Esophagus muscularis mucosa (tissue), 3 donors: Measurements from ENCODE around the gene CENPP.

ENCODE experiments used
- CTCF ChIP-seq, 3 experiments: fragments of 200-600 bp in 2 of 3; fragments of 450-650 bp in 1 of 3; sonication (generic) in 2 of 3; IDR thresholded peaks; one replicate each; pipeline ENCODE4 v1.5.1; 2017 to 2019; ENCODE audit warnings: antibody characterized with exemption in 3 of 3, mild to moderate bottlenecking in 2 of 3, moderate library complexity in 1 of 3
- POLR2A ChIP-seq: fragments of 450-650 bp; IDR thresholded peaks from one replicate; pipeline ENCODE4 v1.6.1; 2017; ENCODE audit warnings: antibody characterized with exemption, moderate library complexity, mild to moderate bottlenecking, low read depth

GRCh38 chr9:92315456-92315855 is 10.3 kb upstream of the CENPP start:
- TF ChIP-seq CTCF (IDR thresholded peaks at IDR 0.05) (no peak), POLR2A (no peak)
